Endothelial cell of umbilical vein (primary cell): Measurements from ENCODE around the gene RTP3.

Experiments
- EZH2 ChIP-seq: IDR thresholded peaks from 2 replicates; pipeline ENCODE4 v1.6.1; 2012; ENCODE audit warnings: borderline replicate concordance, low read depth, mild to moderate bottlenecking, moderate library complexity, low read length, inconsistent platforms; ENCODE audit not compliant: severe bottlenecking
- FOS ChIP-seq: IDR thresholded peaks from 2 replicates; pipeline ENCODE4 v1.6.1; 2011; ENCODE audit warnings: mild to moderate bottlenecking, low read length, moderate library complexity, borderline replicate concordance; ENCODE audit not compliant: insufficient read depth
- JUN ChIP-seq: IDR thresholded peaks from 2 replicates; pipeline ENCODE4 v1.6.1; 2011; ENCODE audit warnings: borderline replicate concordance, low read depth; ENCODE audit not compliant: insufficient read length, insufficient read depth
- MYC ChIP-seq: IDR thresholded peaks from one replicate; pipeline ENCODE4 v1.6.1; 2011; ENCODE audit warnings: mild to moderate bottlenecking, low read depth, low read length
- POLR2A ChIP-seq: IDR thresholded peaks from 2 replicates; pipeline ENCODE4 v1.6.1; 2012; ENCODE audit warnings: low read depth, mild to moderate bottlenecking, control low read depth, low read length
- POLR2AphosphoS5 ChIP-seq: IDR thresholded peaks from 2 replicates; pipeline ENCODE4 v1.6.1; 2012; ENCODE audit warnings: low read depth, mild to moderate bottlenecking, control low read depth, low read length, moderate library complexity; ENCODE audit not compliant: insufficient read depth
- TF ChIP-seq, protein P1 (sequence below), 2 donors: IDR thresholded peaks; 1 replicate in 1 of 2; 2 replicates in 1 of 2; pipeline ENCODE4 v1.5.1; 2011; ENCODE audit warnings: low read length in 2 of 2, mild to moderate bottlenecking in 2 of 2, moderate library complexity in 2 of 2, control low read depth in 1 of 2, inconsistent platforms in 1 of 2, low read depth in 1 of 2; ENCODE audit not compliant: insufficient read depth in 1 of 2; ENCODE audit errors: extremely low read depth in 1 of 2
- TF ChIP-seq, protein P2 (sequence below): IDR thresholded peaks from 2 replicates; pipeline ENCODE4 v1.6.1; 2011; ENCODE audit not compliant: insufficient read depth, insufficient read length

DNA sequence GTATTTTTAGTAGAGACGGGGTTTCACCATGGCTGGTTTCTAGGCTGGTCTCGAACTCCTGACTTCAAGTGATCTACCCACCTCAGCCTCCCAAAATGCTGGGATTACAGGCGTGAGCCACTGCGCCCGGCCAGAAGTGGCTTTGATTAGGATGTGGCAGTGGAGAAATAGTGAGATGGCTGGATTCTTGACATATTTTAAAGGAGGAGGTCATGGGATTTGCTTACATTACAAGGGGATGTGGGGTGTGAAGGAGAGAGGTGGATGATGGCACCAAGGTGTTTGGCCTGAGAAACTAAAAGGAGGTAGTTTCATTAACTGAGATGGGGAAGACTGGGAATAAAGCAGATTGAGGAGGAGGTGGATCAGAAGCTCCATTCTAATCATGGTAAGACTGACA is 18.1 kb upstream of the RTP3 start:
- TF ChIP-seq POLR2A: no peak
- TF ChIP-seq, protein P1, sequence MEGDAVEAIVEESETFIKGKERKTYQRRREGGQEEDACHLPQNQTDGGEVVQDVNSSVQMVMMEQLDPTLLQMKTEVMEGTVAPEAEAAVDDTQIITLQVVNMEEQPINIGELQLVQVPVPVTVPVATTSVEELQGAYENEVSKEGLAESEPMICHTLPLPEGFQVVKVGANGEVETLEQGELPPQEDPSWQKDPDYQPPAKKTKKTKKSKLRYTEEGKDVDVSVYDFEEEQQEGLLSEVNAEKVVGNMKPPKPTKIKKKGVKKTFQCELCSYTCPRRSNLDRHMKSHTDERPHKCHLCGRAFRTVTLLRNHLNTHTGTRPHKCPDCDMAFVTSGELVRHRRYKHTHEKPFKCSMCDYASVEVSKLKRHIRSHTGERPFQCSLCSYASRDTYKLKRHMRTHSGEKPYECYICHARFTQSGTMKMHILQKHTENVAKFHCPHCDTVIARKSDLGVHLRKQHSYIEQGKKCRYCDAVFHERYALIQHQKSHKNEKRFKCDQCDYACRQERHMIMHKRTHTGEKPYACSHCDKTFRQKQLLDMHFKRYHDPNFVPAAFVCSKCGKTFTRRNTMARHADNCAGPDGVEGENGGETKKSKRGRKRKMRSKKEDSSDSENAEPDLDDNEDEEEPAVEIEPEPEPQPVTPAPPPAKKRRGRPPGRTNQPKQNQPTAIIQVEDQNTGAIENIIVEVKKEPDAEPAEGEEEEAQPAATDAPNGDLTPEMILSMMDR (IDR thresholded peaks at IDR 0.05; ENCODE audit: extremely low read depth in 1 of 2, insufficient read depth in 1 of 2, low read depth in 1 of 2, low read length in 2 of 2): no peak
- no peak for TF ChIP-seq EZH2
- TF ChIP-seq POLR2AphosphoS5: no peak
- TF ChIP-seq, protein P2, sequence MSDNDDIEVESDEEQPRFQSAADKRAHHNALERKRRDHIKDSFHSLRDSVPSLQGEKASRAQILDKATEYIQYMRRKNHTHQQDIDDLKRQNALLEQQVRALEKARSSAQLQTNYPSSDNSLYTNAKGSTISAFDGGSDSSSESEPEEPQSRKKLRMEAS: no peak
- TF ChIP-seq JUN: no peak
- no peak for TF ChIP-seq MYC
- no peak for TF ChIP-seq FOS
